Endothelial cell of umbilical vein (primary cell): ENCODE measurements around the gene CEP83. TPM values are rescaled to one million over a fixed set of nuclear protein-coding genes. Genes with fewer than 3 reads are reported as not detected.

Experiments used
- BruUV-seq: library from RNA; stranded (reverse); fragments of 400-500 nt; replicated peaks from 2 replicates; lab custom pipeline; 2021; lab: Mats Ljungman, UMichigan
- CTCF ChIA-PET: fragments of 300-600, 350-600 bp; sonication (Branson Sonifier 250); formaldehyde crosslinking; loops from one replicate; lab custom pipeline; 2021; ENCODE audit warnings: antibody characterized with exemption, inconsistent platforms; lab: Charles Lee
- POLR2A ChIA-PET: fragments of 300-600, 350-600 bp; sonication (Branson Sonifier 250); formaldehyde crosslinking; loops from one replicate; lab custom pipeline; 2021; ENCODE audit warnings: antibody characterized with exemption, inconsistent platforms; lab: Charles Lee
- DNase-seq: peaks from one replicate; pipeline ENCODE4 v3.0.0-alpha.2; 2011; ENCODE audit warnings: low read depth, low spot score
- FAIRE-seq: peaks from 2 replicates; lab custom pipeline; 2011; peaks lifted over from hg19 to GRCh38; lab: Jason Lieb, UNC
- H2AFZ ChIP-seq: 2 replicates; pipeline ENCODE4 v1.6.0; 2012; ENCODE audit warnings: low read depth, low read length, control low read depth, inconsistent platforms
- H3K27ac ChIP-seq: 2 replicates; pipeline ENCODE4 v1.5.1; 2011; ENCODE audit warnings: low read depth, mild to moderate bottlenecking, control low read depth, low read length, moderate library complexity; ENCODE audit not compliant: insufficient read depth
- H3K27me3 ChIP-seq, 2 experiments: 2 replicates each; pipeline versions ENCODE4 v1.6.0 to v1.6.1; 2011; ENCODE audit warnings: low read length in 2 of 2, mixed read lengths in 1 of 2; ENCODE audit not compliant: control insufficient read depth in 2 of 2, insufficient read depth in 2 of 2
- H3K36me3 ChIP-seq, 2 experiments: 2 replicates in 1 of 2; 3 replicates in 1 of 2; pipeline ENCODE4 v1.5.1; 2011; ENCODE audit warnings: low read length in 2 of 2, mild to moderate bottlenecking in 1 of 2, moderate library complexity in 1 of 2; ENCODE audit not compliant: control insufficient read depth in 2 of 2, insufficient read depth in 2 of 2; ENCODE audit errors: extremely low read depth in 1 of 2
- H3K4me1 ChIP-seq: 3 replicates; pipeline ENCODE4 v1.5.1; 2011; ENCODE audit warnings: mild to moderate bottlenecking, low read length; ENCODE audit not compliant: control insufficient read depth, insufficient read depth; ENCODE audit errors: extremely low read depth
- H3K4me2 ChIP-seq: 2 replicates; pipeline ENCODE4 v1.6.1; 2011; ENCODE audit warnings: low read length, control low read depth, mixed read lengths; ENCODE audit not compliant: insufficient read depth
- H3K4me3 ChIP-seq, 3 experiments: fragments of 200-600 bp in 1 of 3; sonication (generic), shearing (Covaris generic) in 1 of 3; replicated peaks in 1 of 3; 2 replicates each; pipeline ENCODE4 v1.5.1; 2011 to 2016; ENCODE audit warnings: control low read depth in 3 of 3, low read length in 3 of 3, mild to moderate bottlenecking in 2 of 3, inconsistent platforms in 1 of 3, low read depth in 1 of 3, moderate library complexity in 1 of 3; ENCODE audit not compliant: insufficient read depth in 1 of 3
- H3K79me2 ChIP-seq: 2 replicates; pipeline ENCODE4 v1.6.0; 2012; ENCODE audit warnings: low read length, inconsistent platforms; ENCODE audit not compliant: control insufficient read depth, insufficient read depth
- H3K9ac ChIP-seq: replicated peaks from 2 replicates; pipeline ENCODE3; 2011; ENCODE audit warnings: low read length, control low read depth; ENCODE audit not compliant: insufficient read depth; ENCODE audit errors: extremely low read depth
- H3K9me1 ChIP-seq: replicated peaks from 3 replicates; pipeline ENCODE4 v1.6.0; 2011; ENCODE audit warnings: mild to moderate bottlenecking, low read length; ENCODE audit not compliant: control insufficient read depth, insufficient read depth; ENCODE audit errors: extremely low read depth
- H3K9me3 ChIP-seq: replicated peaks from 2 replicates; pipeline ENCODE4 v1.5.1; 2012; ENCODE audit warnings: low read length, inconsistent platforms; ENCODE audit not compliant: control insufficient read depth, insufficient read depth
- H4K20me1 ChIP-seq: replicated peaks from 2 replicates; pipeline ENCODE3; 2011; ENCODE audit warnings: mild to moderate bottlenecking, low read length; ENCODE audit not compliant: control insufficient read depth, insufficient read depth; ENCODE audit errors: extremely low read depth
- EZH2 ChIP-seq: IDR thresholded peaks from 2 replicates; pipeline ENCODE4 v1.6.1; 2012; ENCODE audit warnings: borderline replicate concordance, low read depth, mild to moderate bottlenecking, moderate library complexity, low read length, inconsistent platforms; ENCODE audit not compliant: severe bottlenecking
- FOS ChIP-seq: IDR thresholded peaks from 2 replicates; pipeline ENCODE4 v1.6.1; 2011; ENCODE audit warnings: mild to moderate bottlenecking, low read length, moderate library complexity, borderline replicate concordance; ENCODE audit not compliant: insufficient read depth
- GATA2 ChIP-seq: IDR thresholded peaks from 2 replicates; pipeline ENCODE4 v1.7.0; 2011; ENCODE audit warnings: low read depth, mild to moderate bottlenecking, moderate library complexity, mixed read lengths, low read length; ENCODE audit not compliant: insufficient read length, insufficient read depth
- POLR2AphosphoS5 ChIP-seq: IDR thresholded peaks from 2 replicates; pipeline ENCODE4 v1.6.1; 2012; ENCODE audit warnings: low read depth, mild to moderate bottlenecking, control low read depth, low read length, moderate library complexity; ENCODE audit not compliant: insufficient read depth
- dilution Hi-C: fragments of 300-500 bp; cut with MboI; formaldehyde crosslinking; loops from one replicate; pipeline ENCODE4 v1.15.0; 2019; ENCODE audit warnings: low sequenced_read_pairs; ENCODE audit not compliant: extremely low pct_ligation_motif_present
- intact Hi-C: fragments of 100-400 bp; cut with micrococcal nuclease; formaldehyde crosslinking; loops from one replicate; pipeline ENCODE4 v1.10.0; 2022
- polyA plus RNA-seq, 4 experiments: library from polyadenylated mRNA; depleted of rRNA in 3 of 4; stranded (reverse) in 3 of 4; unstranded in 1 of 4; fragments of >200 nt; gene quantifications; 2 replicates each; pipeline versions ENCODE4 v1.2.1 to v1.2.3, GENCODE V29; 2011 to 2012; ENCODE audit warnings: missing spikeins in 1 of 4
- total RNA-seq: library from RNA; stranded (reverse); gene quantifications from 2 replicates; pipeline ENCODE4 v1.2.3, GENCODE V29; 2021
- TF ChIP-seq, protein P1 (sequence below), 2 donors: IDR thresholded peaks; 1 replicate in 1 of 2; 2 replicates in 1 of 2; pipeline ENCODE4 v1.5.1; 2011; ENCODE audit warnings: low read length in 2 of 2, mild to moderate bottlenecking in 2 of 2, moderate library complexity in 2 of 2, control low read depth in 1 of 2, inconsistent platforms in 1 of 2, low read depth in 1 of 2; ENCODE audit not compliant: insufficient read depth in 1 of 2; ENCODE audit errors: extremely low read depth in 1 of 2
- TF ChIP-seq, protein P2 (sequence below): IDR thresholded peaks from 2 replicates; pipeline ENCODE4 v1.6.1; 2011; ENCODE audit not compliant: insufficient read depth, insufficient read length

CEP83 gene
- total and polyA plus RNA-seq, 2 donors (not counting 3 experiments of a cell fraction or from before 2014, with no cell fraction given) = 2.9 to 15.3 TPM

DNA sequence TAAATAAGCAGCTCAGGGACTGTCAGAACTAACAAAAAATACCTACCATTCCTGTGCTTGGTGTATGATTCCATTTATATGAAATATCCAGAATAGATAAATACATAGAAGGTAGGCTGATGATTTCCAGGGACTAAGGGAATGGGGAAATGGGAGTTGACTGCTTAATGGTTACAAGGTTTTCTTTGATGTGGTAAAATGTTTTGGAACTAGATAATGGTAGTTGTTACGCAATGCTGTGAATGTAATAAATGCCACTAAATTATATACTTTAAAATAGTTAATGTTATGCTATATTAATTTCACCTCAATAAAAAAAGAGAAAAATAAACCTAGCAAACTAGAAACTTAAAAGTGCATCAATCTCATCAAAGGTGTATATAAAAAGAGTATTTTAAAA lies 41.1 kb downstream of the CEP83 start:
- Histone ChIP-seq H3K4me3 (no peak overlapping the region), H3K27ac (no peak overlapping the region), H4K20me1 (no peaks in the 10 kb centered on the region), H3K9ac (no peak overlapping the region), H3K4me1 (no peaks in the 10 kb centered on the region), H3K27me3 (no peaks in the 10 kb centered on the region), H3K4me2 (no peak overlapping the region), H3K36me3 (no peaks in the 10 kb centered on the region), H3K9me3 (no peaks in the 10 kb centered on the region), H3K9me1 (no peaks in the 10 kb centered on the region), H3K79me2 (no peaks in the 10 kb centered on the region), H2AFZ (no peak overlapping the region)
- ChIA-PET CTCF (no interaction called here), POLR2A (no interaction called here)
- intact Hi-C loops = no loop called here
- TF ChIP-seq FOS (no peak), POLR2AphosphoS5 (no peak), GATA2 (no peak), EZH2 (no peak)
- TF ChIP-seq, protein P1, sequence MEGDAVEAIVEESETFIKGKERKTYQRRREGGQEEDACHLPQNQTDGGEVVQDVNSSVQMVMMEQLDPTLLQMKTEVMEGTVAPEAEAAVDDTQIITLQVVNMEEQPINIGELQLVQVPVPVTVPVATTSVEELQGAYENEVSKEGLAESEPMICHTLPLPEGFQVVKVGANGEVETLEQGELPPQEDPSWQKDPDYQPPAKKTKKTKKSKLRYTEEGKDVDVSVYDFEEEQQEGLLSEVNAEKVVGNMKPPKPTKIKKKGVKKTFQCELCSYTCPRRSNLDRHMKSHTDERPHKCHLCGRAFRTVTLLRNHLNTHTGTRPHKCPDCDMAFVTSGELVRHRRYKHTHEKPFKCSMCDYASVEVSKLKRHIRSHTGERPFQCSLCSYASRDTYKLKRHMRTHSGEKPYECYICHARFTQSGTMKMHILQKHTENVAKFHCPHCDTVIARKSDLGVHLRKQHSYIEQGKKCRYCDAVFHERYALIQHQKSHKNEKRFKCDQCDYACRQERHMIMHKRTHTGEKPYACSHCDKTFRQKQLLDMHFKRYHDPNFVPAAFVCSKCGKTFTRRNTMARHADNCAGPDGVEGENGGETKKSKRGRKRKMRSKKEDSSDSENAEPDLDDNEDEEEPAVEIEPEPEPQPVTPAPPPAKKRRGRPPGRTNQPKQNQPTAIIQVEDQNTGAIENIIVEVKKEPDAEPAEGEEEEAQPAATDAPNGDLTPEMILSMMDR (IDR thresholded peaks at IDR 0.05; ENCODE audit: extremely low read depth in 1 of 2, insufficient read depth in 1 of 2, low read depth in 1 of 2, low read length in 2 of 2) = no peak
- TF ChIP-seq, protein P2, sequence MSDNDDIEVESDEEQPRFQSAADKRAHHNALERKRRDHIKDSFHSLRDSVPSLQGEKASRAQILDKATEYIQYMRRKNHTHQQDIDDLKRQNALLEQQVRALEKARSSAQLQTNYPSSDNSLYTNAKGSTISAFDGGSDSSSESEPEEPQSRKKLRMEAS = no peak
- no peak for DNase-seq
- FAIRE-seq = no peak
- dilution Hi-C loops = no loop called here
- BruUV-seq = no TSS peak
